Suppressor macrophage (primary cell): ENCODE data around the gene MUC5B.
"Not testable (repeated sequence)": the region's sequence is repeated elsewhere in the genome, so short reads cannot be mapped to it uniquely, and the experiment has no call there.

Experiments used
- DNase-seq, 4 experiments: peaks; one replicate each; pipeline ENCODE4 v3.0.0-alpha.2; 2020 to 2022
- total RNA-seq, 17 experiments: gene quantifications; one replicate each; lab custom pipeline; 2026; ENCODE audit warnings: mixed read lengths in 6 of 17, inconsistent platforms in 3 of 17; lab: John Stamatoyannopoulos, UW

MUC5B gene, protein sequence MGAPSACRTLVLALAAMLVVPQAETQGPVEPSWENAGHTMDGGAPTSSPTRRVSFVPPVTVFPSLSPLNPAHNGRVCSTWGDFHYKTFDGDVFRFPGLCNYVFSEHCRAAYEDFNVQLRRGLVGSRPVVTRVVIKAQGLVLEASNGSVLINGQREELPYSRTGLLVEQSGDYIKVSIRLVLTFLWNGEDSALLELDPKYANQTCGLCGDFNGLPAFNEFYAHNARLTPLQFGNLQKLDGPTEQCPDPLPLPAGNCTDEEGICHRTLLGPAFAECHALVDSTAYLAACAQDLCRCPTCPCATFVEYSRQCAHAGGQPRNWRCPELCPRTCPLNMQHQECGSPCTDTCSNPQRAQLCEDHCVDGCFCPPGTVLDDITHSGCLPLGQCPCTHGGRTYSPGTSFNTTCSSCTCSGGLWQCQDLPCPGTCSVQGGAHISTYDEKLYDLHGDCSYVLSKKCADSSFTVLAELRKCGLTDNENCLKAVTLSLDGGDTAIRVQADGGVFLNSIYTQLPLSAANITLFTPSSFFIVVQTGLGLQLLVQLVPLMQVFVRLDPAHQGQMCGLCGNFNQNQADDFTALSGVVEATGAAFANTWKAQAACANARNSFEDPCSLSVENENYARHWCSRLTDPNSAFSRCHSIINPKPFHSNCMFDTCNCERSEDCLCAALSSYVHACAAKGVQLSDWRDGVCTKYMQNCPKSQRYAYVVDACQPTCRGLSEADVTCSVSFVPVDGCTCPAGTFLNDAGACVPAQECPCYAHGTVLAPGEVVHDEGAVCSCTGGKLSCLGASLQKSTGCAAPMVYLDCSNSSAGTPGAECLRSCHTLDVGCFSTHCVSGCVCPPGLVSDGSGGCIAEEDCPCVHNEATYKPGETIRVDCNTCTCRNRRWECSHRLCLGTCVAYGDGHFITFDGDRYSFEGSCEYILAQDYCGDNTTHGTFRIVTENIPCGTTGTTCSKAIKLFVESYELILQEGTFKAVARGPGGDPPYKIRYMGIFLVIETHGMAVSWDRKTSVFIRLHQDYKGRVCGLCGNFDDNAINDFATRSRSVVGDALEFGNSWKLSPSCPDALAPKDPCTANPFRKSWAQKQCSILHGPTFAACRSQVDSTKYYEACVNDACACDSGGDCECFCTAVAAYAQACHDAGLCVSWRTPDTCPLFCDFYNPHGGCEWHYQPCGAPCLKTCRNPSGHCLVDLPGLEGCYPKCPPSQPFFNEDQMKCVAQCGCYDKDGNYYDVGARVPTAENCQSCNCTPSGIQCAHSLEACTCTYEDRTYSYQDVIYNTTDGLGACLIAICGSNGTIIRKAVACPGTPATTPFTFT (N-terminal part only)
- total RNA-seq: 0 to 7.3 (median 0) reads per million in 17 experiments

DNA sequence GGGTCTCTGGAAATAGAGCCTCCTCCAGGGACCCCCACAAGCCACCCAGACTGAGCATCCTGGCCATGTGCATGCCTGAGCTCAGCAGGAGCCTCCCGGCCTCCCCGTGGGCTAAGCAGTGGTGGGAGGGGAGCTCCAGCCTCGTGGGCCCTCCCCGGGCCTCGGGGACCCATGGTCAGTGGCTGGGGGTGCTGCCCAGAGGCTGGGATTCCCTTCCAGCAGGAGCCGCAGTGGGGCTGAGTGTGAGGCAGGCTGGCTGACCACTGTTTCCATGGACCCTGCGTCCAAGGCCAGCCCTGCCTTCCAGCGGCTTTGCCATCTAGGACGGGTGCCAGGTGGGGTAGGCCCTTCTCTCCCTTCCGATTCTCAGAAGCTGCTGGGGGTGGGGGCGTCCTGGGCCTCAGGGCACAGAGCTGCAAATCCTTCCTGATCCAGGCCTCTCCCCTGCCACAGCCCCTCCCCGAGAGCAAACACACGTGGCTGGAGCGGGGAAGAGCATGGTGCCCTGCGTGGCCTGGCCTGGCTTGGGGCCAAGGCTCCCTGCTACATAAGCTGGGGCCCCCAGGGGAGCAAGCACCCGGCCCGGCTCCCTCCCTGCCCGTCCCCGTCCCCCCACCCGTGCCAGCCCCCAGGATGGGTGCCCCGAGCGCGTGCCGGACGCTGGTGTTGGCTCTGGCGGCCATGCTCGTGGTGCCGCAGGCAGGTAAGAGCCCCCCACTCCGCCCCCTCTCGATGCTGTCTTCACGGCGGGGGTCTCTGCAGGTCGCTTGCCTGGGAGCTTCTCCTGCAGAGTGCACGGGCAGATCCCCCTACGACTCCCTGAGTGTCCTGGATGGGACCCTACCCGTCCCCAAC is at the start of gene MUC5B:
Gene MUC5B, plus strand, starts transcription at position 576 of the 855 bp plus-strand sequence. Its CDS starts 58 bp downstream, at position 634.
- DNase-seq: no peak

DNA sequence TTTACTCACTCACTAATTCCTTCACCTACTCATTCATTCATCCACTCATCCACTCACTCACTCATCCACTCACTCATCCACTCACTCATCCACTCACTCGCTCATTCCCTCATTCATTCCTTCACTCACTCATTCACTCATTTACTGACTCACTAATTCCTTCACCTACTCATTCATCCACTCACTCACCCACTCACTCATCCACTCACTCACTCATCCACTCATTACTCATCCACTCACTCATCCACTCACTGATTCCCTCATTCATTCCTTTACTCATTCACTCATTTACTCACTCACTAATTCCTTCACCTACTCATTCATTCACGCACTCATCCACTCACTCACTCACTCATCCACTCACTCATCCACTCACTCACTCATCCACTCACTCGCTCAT is 49.5 kb upstream of the MUC5B start:
- not testable (repeated sequence) for DNase-seq

DNA sequence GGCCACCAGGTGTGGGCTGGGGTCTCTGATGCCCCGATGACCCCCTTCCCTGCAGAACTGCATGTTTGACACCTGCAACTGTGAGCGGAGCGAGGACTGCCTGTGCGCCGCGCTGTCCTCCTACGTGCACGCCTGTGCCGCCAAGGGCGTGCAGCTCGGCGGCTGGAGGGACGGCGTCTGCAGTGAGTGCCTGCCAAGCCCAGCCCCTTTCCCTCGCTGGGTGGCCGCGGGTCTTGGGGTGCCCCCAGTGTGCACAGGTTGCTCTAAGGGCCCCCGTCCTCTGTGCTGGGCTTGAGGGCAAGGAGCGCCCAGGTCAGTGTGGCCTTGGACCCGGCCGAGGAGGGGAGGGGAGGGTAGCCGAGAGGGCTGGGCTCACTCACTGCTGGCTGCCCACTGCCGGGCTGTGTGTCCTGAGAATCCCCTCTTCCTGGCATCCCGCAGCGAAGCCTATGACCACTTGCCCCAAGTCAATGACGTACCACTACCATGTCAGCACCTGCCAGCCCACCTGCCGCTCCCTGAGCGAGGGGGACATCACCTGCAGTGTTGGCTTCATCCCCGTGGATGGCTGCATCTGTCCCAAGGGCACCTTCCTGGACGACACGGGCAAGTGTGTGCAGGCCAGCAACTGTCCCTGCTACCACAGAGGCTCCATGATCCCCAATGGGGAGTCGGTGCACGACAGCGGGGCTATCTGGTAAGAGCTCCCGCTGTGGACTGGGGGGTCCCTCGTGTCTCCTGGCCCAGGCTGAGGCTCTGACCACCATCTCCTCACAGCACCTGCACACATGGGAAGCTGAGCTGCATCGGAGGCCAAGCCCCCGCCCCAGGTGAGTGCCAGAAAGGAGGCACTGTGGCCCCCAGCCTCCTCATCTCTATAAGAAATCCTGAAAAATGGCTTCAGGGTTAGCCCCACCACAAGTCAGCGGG is 48.2 kb upstream of the MUC5B start:
- DNase-seq: no peak

DNA sequence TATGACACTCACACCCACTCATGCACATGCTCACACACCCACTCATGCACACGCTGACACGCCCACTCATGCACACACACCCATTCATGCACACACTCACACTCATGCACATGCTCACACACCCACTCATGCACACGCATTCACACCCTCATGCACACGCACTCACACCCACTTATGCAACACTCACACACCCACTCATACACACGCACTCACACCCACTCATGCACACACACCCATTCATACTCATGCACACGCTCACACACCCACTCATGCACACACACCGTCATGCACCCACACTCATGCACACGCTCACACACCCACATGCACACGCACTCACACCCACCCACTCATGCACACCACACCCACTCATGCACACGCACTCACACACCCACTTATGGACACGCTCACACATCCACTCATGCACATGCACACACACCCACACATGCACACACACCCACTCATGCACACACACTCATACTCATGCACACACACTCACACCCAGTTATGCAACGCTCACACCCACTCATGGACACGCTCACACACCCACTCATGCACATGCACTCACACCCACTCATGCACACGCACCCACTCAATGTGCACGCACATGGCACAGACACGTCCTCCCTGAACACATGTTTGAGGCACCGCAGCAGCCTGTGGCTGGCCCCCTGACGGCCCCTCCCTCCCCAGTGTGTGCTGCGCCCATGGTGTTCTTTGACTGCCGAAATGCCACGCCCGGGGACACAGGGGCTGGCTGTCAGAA is 47.2 kb upstream of the MUC5B start:
- DNase-seq: no peak

GRCh38 chr11:1176224-1177019 is 46.4 kb upstream of the MUC5B start:
- no peak for DNase-seq

DNA sequence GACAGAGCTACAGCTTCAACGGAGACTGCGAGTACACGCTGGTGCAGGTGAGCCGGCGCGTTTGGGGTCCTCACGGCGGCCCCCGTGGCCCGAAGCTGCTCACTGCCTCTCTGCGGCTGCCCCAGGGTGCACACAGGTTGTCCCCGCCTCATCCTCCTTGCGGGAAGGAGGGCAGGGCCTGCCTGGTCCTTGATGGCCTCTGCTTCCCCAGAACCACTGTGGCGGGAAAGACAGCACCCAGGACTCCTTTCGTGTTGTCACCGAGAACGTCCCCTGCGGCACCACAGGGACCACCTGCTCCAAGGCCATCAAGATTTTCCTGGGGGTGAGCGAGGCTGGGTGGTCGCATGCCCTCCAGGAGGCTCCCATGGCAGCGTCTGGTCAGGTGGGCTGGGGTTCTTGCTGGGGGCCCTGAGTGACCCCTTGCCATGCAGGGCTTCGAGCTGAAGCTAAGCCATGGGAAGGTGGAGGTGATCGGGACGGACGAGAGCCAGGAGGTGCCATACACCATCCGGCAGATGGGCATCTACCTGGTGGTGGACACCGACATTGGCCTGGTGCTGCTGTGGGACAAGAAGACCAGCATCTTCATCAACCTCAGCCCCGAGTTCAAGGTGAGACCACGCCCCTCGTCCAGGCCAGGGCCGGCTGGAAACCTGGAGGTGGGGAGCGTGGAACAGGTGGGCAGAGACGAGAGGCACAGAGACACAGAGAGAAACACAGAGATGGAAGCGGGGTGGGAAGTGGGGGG is 45.7 kb upstream of the MUC5B start:
- no peak for DNase-seq

- no peak for DNase-seq
Measured at GRCh38 chr11:1177771-1178090, 45.1 kb upstream of the MUC5B start.

GRCh38 chr11:1178201-1178885 is 44.5 kb upstream of the MUC5B start:
- DNase-seq: no peak

- no peak for DNase-seq
Measured at GRCh38 chr11:1178906-1179305, 44.0 kb upstream of the MUC5B start.

GRCh38 chr11:1179641-1180040 is 43.2 kb upstream of the MUC5B start:
- no peak for DNase-seq

DNA sequence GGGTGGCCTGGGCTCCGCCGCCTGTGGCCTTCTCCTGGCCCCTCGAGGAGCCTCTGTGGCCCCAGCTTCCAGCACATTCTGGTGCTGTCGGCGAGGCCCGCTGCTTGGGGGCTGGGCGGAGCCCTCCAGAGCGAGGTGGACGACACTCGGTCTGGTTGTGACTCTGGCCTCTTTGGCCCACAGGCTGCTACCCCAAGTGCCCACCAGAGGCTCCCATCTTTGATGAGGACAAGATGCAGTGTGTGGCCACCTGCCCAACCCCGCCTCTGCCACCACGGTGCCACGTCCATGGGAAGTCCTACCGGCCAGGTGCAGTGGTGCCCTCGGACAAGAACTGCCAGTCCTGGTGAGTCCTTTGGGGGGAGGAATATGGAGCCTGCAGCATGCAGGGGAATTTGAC is 42.7 kb upstream of the MUC5B start:
- no peak for DNase-seq

GRCh38 chr11:1180947-1181391 is 41.9 kb upstream of the MUC5B start:
- DNase-seq: no peak

DNA sequence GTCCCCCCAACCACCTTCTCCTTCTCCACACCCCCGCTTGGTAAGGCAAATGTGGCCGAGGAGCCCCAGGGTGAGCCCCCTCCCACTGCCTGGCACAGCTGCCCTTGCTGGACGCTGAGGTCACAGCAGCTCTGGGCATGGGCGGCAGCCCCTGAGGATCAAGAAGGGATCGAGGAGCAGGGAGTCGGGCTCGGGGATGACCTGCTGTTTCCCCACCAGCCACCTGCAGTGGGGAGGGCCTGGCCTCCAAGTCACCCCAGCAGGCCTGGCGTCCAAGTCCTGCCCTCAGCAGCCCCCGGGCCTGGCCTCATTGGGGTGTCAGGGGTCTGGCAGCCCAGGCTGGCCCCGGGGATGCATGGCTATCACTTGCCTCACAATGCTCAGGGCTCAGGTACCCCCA is 41.4 kb upstream of the MUC5B start:
- no peak for DNase-seq

DNA sequence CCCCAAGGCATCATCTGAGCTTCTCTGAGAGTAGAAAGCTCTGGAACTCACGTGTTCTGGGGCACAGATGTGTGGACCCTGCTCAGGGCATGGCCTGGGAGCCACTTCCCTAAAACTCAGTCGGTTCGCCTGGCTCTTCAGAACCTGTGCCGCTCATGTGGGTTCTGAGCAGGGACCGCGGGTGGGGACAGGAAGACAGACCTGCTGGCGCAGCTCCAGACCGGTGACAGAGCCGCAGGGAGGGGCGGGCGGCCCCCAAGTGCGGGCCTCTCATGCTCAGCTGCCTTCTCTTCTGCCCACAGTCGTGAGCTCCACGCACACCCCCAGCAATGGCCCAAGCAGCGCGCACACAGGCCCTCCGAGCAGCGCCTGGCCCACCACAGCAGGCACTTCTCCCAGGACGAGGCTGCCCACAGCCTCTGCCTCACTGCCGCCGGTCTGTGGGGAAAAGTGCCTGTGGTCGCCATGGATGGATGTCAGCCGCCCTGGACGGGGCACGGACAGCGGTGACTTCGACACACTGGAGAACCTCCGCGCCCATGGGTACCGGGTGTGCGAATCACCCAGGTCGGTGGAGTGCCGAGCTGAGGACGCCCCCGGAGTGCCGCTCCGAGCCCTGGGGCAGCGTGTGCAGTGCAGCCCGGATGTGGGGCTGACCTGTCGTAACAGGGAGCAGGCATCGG is 40.9 kb upstream of the MUC5B start:
- DNase-seq: no peak

- DNase-seq: not testable (repeated sequence)
Measured at GRCh38 chr11:1184139-1184538, 38.7 kb upstream of the MUC5B start.

DNA sequence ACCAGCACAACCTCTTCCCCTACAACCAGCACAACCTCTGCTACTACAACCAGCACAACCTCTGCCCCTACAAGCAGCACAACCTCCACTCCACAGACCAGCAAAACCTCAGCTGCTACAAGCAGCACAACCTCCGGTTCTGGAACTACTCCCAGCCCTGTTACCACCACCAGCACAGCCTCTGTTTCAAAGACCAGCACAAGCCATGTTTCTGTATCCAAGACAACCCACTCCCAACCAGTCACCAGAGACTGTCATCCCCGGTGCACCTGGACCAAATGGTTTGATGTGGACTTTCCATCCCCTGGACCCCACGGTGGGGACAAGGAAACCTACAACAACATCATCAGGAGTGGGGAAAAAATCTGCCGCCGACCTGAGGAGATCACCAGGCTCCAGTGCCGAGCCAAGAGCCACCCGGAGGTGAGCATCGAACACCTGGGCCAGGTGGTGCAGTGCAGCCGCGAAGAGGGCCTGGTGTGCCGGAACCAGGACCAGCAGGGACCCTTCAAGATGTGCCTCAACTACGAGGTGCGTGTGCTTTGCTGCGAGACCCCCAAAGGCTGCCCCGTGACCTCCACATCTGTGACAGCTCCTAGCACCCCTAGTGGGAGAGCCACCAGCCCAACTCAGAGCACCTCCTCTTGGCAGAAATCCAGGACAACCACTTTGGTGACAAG is 34.3 kb upstream of the MUC5B start:
- DNase-seq: not testable (repeated sequence)
